Ovary (tissue), 3 donors: ENCODE data around the gene MAPT.

Experiments used
- EP300 ChIP-seq: sonication (generic); formaldehyde crosslinking; IDR thresholded peaks from one replicate; pipeline ENCODE4 v1.6.1; 2017; ENCODE audit warnings: antibody characterized with exemption
- POLR2A ChIP-seq: fragments of 450-650 bp; IDR thresholded peaks from one replicate; pipeline ENCODE4 v1.6.1; 2017; ENCODE audit warnings: antibody characterized with exemption, mild to moderate bottlenecking, moderate library complexity
- TF ChIP-seq, protein P1 (sequence below), 3 donors: fragments of 450-650 bp in 2 of 3; fragments of 200-600 bp in 1 of 3; IDR thresholded peaks; one replicate each; pipeline versions ENCODE4 v1.5.1 to v1.8.0; 2016 to 2022; ENCODE audit warnings: antibody characterized with exemption in 3 of 3, mild to moderate bottlenecking in 1 of 3
- donor health status: DM: no; HTN: no; CAD: no.

DNA sequence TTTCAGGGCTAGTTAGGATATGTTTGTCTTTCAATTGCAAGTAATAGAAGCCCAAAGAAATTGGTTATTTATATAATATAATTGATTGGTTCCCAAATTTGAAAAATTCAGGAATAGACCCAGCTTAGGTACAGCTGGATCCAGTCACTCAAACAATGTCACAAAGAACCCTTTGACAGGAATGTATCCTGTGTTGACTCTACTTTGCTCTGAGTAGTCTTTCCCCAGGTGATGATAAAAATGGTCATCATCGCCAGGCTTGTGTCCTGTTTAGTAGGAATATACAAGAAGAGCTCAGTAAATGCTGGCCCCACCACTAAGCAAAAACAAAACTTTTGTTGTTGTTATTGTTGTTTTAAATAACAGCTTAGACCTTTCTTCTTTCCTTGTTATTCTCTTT, 35.0 kb downstream of the MAPT start:
- TF ChIP-seq POLR2A: no peak
- TF ChIP-seq, protein P1, sequence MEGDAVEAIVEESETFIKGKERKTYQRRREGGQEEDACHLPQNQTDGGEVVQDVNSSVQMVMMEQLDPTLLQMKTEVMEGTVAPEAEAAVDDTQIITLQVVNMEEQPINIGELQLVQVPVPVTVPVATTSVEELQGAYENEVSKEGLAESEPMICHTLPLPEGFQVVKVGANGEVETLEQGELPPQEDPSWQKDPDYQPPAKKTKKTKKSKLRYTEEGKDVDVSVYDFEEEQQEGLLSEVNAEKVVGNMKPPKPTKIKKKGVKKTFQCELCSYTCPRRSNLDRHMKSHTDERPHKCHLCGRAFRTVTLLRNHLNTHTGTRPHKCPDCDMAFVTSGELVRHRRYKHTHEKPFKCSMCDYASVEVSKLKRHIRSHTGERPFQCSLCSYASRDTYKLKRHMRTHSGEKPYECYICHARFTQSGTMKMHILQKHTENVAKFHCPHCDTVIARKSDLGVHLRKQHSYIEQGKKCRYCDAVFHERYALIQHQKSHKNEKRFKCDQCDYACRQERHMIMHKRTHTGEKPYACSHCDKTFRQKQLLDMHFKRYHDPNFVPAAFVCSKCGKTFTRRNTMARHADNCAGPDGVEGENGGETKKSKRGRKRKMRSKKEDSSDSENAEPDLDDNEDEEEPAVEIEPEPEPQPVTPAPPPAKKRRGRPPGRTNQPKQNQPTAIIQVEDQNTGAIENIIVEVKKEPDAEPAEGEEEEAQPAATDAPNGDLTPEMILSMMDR (IDR thresholded peaks at IDR 0.05): no peak
- TF ChIP-seq EP300: no peak
